Transverse colon (tissue), 4 donors: ENCODE measurements around the gene RAB6B.

Experiments used
- EP300 ChIP-seq: sonication (generic); formaldehyde crosslinking; IDR thresholded peaks from one replicate; pipeline ENCODE4 v1.6.1; 2017; ENCODE audit warnings: antibody characterized with exemption, low read depth
- POLR2A ChIP-seq: fragments of 450-650 bp; IDR thresholded peaks from one replicate; pipeline ENCODE4 v1.6.1; 2016; ENCODE audit warnings: antibody characterized with exemption, mild to moderate bottlenecking, moderate library complexity
- POLR2AphosphoS5 ChIP-seq, 3 donors: sonication (generic); formaldehyde crosslinking; IDR thresholded peaks; one replicate each; pipeline ENCODE4 v1.6.1; 2016; ENCODE audit warnings: antibody characterized with exemption in 3 of 3
- TF ChIP-seq, protein P1 (sequence below), 5 experiments: fragments of 200-600 bp in 3 of 5; fragments of 450-650 bp in 2 of 5; sonication (generic) in 3 of 5; IDR thresholded peaks; 1 replicate in 2 of 5; 2 replicates in 3 of 5; pipeline ENCODE4 v1.5.1; 2016 to 2017; ENCODE audit warnings: antibody characterized with exemption in 5 of 5, inconsistent platforms in 3 of 5, mild to moderate bottlenecking in 2 of 5, moderate library complexity in 1 of 5

DNA sequence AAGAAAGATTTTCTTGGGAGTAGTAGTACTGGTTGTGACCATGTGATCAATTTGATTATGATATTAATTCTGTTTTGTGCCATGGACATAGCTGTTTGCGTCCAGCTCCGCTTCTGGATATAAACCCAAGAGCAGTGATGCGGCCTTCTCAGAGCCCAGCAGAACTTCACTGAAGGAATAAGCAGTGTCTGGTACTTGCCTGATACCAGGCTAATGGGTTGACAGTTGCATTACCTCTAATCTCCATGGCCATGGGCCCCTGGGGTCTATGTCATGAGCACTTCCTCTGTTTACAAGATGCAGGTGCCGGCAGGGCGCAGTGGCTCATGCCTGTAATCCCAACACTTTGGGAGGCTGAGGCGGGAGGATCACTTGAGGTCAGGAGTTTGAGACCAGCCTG, 36.3 kb upstream of the RAB6B start:
- TF ChIP-seq, protein P1, sequence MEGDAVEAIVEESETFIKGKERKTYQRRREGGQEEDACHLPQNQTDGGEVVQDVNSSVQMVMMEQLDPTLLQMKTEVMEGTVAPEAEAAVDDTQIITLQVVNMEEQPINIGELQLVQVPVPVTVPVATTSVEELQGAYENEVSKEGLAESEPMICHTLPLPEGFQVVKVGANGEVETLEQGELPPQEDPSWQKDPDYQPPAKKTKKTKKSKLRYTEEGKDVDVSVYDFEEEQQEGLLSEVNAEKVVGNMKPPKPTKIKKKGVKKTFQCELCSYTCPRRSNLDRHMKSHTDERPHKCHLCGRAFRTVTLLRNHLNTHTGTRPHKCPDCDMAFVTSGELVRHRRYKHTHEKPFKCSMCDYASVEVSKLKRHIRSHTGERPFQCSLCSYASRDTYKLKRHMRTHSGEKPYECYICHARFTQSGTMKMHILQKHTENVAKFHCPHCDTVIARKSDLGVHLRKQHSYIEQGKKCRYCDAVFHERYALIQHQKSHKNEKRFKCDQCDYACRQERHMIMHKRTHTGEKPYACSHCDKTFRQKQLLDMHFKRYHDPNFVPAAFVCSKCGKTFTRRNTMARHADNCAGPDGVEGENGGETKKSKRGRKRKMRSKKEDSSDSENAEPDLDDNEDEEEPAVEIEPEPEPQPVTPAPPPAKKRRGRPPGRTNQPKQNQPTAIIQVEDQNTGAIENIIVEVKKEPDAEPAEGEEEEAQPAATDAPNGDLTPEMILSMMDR (IDR thresholded peaks at IDR 0.05): no peak
- no peak for TF ChIP-seq POLR2AphosphoS5 (IDR thresholded peaks at IDR 0.05)
- TF ChIP-seq POLR2A: no peak
- no peak for TF ChIP-seq EP300
